ENCODE measurements around the gene SDK2.

- TF ChIP-seq POLR2A (IDR thresholded peaks at IDR 0.05; ENCODE audit: low read depth, low read length): no peak
- TF ChIP-seq POLR2AphosphoS5 (IDR thresholded peaks at IDR 0.05; ENCODE audit: low read depth, low read length): no peak
- TF ChIP-seq TAF1 (IDR thresholded peaks at IDR 0.05; ENCODE audit: low read depth, low read length): no peak
Observed at GRCh38 chr17:73388578-73388905, 255.7 kb downstream of the SDK2 start.
